Fibroblast of lung (primary cell): ENCODE measurements around the gene IGFN1.

Experiments used
- EZH2 ChIP-seq: IDR thresholded peaks from 2 replicates; pipeline ENCODE4 v1.5.1; 2012; ENCODE audit warnings: low read length, control low read depth, mild to moderate bottlenecking; ENCODE audit errors: missing control alignments
- TF ChIP-seq, protein P1 (sequence below), 2 donors: IDR thresholded peaks in 1 of 2; conservative IDR thresholded peaks in 1 of 2; 1 replicate in 1 of 2; 2 replicates in 1 of 2; pipeline ENCODE4 v1.5.1; 2011 to 2012; ENCODE audit warnings: low read length in 2 of 2, control low read depth in 1 of 2, inconsistent platforms in 1 of 2, low read depth in 1 of 2, mild to moderate bottlenecking in 1 of 2

DNA sequence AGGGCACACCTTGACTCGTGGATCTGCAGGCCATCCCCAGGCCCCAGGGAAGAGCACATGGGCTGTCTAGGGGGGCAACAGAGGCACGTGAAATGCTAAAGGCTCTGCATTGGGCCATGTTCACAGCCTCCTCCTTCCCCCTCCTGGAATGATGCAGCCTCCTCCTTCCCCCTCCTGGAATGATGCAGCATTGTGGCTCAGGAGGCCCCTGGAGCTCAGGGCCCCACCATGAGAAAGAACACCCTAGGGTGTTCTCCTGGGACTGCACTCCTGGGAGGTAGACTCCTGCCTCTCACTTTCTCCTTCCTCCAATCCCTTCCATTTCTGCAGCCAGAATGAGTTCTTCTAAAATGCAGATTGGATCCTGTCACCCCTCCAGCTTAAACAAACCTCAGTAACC is 1.5 kb upstream of the IGFN1 start:
- TF ChIP-seq, protein P1, sequence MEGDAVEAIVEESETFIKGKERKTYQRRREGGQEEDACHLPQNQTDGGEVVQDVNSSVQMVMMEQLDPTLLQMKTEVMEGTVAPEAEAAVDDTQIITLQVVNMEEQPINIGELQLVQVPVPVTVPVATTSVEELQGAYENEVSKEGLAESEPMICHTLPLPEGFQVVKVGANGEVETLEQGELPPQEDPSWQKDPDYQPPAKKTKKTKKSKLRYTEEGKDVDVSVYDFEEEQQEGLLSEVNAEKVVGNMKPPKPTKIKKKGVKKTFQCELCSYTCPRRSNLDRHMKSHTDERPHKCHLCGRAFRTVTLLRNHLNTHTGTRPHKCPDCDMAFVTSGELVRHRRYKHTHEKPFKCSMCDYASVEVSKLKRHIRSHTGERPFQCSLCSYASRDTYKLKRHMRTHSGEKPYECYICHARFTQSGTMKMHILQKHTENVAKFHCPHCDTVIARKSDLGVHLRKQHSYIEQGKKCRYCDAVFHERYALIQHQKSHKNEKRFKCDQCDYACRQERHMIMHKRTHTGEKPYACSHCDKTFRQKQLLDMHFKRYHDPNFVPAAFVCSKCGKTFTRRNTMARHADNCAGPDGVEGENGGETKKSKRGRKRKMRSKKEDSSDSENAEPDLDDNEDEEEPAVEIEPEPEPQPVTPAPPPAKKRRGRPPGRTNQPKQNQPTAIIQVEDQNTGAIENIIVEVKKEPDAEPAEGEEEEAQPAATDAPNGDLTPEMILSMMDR (conservative IDR thresholded peaks at IDR 0.05 in 1 of 2, IDR thresholded peaks at IDR 0.05 in 1 of 2; ENCODE audit: low read depth in 1 of 2, low read length in 2 of 2) = no peak
- no peak for TF ChIP-seq EZH2
